ENCODE data around the gene TXNRD1. TPM values are rescaled to one million over a fixed set of nuclear protein-coding genes. Genes with fewer than 3 reads are reported as not detected.

TXNRD1 gene
- total RNA-seq, 1 donor: 350 TPM

GRCh38 chr12:104348283-104348993 lies 132.9 kb downstream of the TXNRD1 start:
- no peak overlapping the region for H3K4me3 ChIP-seq (ENCODE audit: low read depth, low read length)
- no peak for TF ChIP-seq CTCF (IDR thresholded peaks at IDR 0.05; ENCODE audit: insufficient read depth, low read length)
- no peak for DNase-seq (ENCODE audit: low read depth)

GRCh38 chr12:104348994-104349494 lies 133.5 kb downstream of the TXNRD1 start:
- H3K4me3 ChIP-seq (ENCODE audit: low read depth, low read length): no peak overlapping the region
- TF ChIP-seq CTCF (IDR thresholded peaks at IDR 0.05; ENCODE audit: insufficient read depth, low read length): no peak
- DNase-seq (ENCODE audit: low read depth): no peak

- no peak overlapping the region for H3K4me3 ChIP-seq (ENCODE audit: low read depth, low read length)
- no peak for TF ChIP-seq CTCF (IDR thresholded peaks at IDR 0.05; ENCODE audit: insufficient read depth, low read length)
- no peak for DNase-seq (ENCODE audit: low read depth)
Measured at GRCh38 chr12:104350211-104351056, 134.9 kb downstream of the TXNRD1 start.

GRCh38 chr12:104351057-104351983 lies 135.7 kb downstream of the TXNRD1 start:
- no peak for DNase-seq (ENCODE audit: low read depth)
- H3K4me3 ChIP-seq (ENCODE audit: low read depth, low read length): no peak overlapping the region
- no peak for TF ChIP-seq CTCF (IDR thresholded peaks at IDR 0.05; ENCODE audit: insufficient read depth, low read length)

GRCh38 chr12:104352106-104352713 lies 136.6 kb downstream of the TXNRD1 start:
- H3K4me3 ChIP-seq (ENCODE audit: low read depth, low read length): no peak overlapping the region
- DNase-seq (ENCODE audit: low read depth): peak; percentile 76
- TF ChIP-seq CTCF (IDR thresholded peaks at IDR 0.05; ENCODE audit: insufficient read depth, low read length): no peak
